ENCODE results near the gene GCN1. TPM values are rescaled to one million over a fixed set of nuclear protein-coding genes. Genes with fewer than 3 reads are reported as not detected.

GCN1 gene
- polyA plus RNA-seq, 1 donor: 62.9 TPM

DNA sequence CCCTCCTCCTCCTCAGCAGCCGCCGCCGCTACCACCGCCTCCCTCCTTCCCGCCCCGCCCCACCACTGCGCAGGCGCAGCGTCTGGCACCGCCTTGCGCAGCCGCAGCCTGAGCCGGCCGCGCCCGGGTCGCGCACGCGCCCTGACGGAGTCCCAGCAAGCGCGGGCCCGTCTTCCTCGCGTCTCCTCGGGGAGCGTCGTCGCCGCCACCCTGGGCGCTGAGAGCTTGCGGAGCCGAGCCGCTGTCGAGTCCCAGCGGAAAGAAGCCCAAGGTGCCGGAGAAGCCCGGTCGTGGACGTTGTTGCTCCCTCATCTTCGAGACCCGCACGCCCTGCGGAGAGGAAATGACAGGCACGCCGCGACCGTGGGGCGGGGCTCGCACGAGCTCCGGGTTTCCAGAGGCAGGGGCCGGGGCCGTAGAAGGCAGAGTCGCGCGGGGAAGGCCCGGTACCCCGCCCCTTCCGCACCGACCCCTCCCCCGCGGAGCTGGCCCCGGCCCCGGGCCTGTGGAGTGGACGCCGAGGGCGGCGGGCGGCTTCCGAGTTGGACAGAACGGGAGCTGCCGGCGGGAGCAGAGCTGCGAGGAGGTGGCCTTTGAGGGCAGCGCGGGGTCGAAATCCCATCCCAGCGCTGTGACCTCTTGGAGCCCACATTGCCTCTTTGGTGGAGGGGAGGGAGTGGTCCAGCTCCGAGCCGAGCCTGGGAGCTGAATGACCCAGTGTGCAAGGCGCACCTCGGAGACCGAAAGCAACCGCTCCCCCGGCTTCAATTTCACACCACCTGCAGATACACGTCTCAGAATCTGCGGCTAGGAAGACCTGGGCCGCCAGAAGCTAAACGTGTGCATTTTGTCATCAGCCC, 77.5 kb downstream of the GCN1 start:
- DNase-seq: peak; percentile 92

- DNase-seq: no peak
Measured at GRCh38 chr12:120116441-120116791, 78.1 kb downstream of the GCN1 start, which contains the start of gene RAB35. TSS of gene RAB35 (minus strand) at chr12:120116753. CDS start at chr12:120116650, 103 bp downstream.

GRCh38 chr12:120115692-120116440, 78.6 kb downstream of the GCN1 start:
- DNase-seq: no peak

- DNase-seq: no peak
Measured at GRCh38 chr12:120115066-120115465, 79.4 kb downstream of the GCN1 start.

DNA sequence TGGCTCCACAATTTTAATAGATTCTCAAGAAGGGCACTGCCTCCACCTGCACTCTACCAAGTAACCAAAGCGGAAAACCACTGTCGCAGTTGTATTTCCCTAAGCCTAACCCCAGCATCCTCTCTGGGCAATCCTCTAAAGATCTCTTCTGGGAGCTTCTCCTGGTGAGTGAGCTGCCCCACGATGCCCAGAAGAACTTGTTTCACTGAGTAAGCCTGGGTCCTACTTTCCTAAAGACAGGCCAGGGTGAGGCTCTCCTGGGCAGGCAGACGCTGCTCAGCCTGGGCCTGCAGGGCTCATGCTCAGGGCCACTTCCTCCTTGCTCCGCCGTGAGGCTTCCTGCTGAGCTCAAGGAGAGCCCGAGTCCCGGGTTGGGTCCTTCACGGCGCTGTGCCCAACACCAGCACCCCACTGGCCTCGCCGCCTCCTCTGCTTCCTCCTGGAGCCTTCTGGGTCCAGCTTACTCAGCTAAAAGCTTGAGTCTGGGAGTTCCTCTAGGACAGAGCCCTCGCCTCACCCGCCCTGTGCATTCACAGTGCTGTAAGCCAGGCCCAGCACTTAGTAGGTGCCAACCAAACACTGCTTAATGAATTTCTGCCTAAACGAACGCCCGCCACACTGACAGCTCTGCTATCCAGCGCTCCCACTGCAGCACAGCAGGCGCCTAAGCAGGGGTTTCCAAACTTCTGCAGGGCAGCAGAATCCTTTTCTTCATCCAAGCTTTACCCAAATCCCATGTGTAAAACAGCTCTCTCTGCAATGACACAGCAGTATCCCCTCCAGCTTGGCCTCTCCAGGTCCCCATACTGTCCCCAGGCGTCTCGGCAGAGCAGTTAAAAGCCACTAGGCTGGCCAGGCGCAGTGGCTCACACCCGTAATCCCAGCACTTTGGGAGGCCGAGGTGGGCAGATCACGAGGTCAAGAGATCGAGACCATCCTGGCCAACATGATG, 83.7 kb downstream of the GCN1 start:
- DNase-seq: no peak

DNA sequence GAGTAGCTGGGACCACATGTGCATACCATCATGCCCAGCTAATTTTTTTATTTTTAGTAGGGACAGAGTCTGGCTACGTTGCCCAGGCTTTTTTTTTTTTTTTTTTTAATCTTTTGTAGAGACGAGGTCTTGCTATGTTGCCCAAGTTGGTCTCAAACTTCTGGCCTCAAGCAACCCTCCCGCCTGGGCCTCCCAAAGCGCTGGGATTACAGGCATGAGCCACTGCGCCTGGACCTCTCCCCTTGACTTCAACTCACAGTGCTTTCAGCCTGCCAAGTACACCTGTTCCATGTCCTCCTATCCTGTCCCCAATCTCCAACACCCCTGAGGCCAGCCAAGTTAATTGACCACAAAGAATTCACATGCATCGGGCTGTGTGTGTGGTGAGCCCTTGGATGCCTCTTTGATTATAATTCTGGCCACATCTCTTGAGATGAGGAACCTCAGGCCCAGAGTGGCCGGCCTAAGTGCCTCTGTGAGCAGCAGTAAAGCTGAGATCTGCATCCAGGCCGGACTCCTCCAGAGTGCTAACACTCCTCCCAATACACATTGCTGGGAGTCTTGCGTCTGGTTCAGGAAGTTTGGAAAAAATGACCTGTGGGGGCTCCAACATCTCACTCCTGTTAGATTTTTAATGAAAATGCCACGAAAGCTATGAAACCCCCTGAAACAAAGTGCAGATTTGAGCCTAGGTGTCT, 84.8 kb downstream of the GCN1 start:
- DNase-seq: no peak

- no peak for DNase-seq
Measured at GRCh38 chr12:120106151-120106550, 88.4 kb downstream of the GCN1 start.

DNA sequence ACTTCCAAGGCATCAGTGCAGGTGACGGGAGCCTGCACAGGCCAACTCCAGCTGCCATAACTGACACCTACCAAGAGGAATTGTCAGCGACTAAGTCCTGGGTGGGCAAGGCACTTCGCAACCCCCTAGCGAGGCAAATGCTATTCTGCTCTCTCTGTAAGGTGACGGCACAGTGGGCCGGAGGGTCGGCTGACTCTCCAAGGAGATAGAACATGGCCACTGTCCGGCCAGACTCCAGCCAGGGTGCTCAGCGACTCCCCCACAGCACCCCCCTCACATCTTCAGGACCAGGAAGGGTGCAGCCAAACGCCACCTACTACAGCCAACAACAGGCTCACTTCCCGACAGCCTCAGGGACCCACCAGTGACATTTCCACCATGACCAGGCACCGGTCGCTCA, 91.1 kb downstream of the GCN1 start:
- DNase-seq: no peak

DNA sequence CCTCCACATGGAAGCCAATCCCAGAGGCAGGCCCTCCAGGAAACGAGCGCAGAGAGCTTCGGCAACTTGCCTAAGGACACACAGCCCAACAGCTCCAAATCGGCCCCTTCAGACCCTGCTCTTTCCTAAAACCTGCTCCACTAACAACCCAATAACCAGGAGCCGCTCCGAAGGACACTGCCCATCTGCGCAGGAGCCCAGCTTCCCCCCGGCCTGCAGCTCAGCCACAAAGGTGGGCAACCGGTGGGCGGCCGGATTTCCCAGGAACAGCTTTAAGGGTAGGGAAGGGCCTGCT, 91.5 kb downstream of the GCN1 start:
- no peak for DNase-seq

GRCh38 chr12:120102189-120103043, 92.1 kb downstream of the GCN1 start:
- DNase-seq: no peak

- DNase-seq: no peak
Measured at GRCh38 chr12:120101617-120102016, 92.9 kb downstream of the GCN1 start.

- no peak for DNase-seq
Measured at GRCh38 chr12:120101182-120101581, 93.3 kb downstream of the GCN1 start.

DNA sequence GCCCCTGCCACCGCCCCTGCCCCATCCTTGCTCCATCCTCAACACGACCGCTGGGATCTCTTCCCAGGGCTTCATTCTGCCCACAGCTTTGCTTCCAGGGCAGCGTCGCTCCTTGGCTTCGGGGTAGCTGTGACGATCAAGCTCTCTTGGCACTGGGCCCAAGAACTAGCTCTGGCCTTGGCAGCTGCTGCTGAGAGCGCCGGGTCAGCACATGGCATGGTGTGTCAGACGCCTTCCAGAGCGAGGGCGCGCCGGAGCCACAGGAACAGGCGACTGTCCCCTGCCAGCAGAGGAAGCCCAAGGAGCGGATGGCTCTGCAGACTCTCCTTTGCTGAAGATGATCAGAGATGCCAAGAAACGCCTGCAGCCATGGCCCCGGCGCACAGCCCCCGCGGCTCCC, 93.9 kb downstream of the GCN1 start:
- no peak for DNase-seq

GRCh38 chr12:120099738-120100137, 94.8 kb downstream of the GCN1 start:
- DNase-seq: no peak

- DNase-seq: no peak
Measured at GRCh38 chr12:120098756-120099470, 95.6 kb downstream of the GCN1 start.

DNA sequence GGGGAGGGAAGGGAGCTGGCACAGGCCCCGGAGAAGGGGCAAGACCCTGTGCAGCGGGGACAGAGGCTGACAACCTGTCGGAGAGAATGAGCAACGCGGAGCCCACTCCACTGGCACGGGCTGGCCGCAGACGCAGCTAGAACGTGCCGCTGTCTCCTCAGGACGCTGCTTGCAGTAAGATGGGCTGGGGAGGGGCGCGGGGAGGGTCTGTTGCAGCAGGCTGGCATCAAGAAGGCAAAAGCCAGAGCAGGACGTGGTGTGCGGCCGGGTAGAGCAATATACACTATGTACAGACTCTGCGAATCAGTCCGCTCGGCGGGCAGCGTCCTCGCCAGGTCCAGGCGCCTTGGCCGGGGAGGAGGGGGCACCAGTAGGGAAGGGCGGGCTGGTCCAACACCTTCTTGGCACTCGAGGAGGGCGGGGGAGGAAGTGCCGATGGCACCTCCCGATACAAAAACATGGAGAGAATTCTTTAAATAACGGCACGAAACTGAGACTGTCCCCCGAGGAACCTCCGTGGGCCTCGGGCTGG, 97.8 kb downstream of the GCN1 start:
- no peak for DNase-seq

- DNase-seq: no peak
Measured at GRCh38 chr12:120095736-120096135, 98.8 kb downstream of the GCN1 start.

DNA sequence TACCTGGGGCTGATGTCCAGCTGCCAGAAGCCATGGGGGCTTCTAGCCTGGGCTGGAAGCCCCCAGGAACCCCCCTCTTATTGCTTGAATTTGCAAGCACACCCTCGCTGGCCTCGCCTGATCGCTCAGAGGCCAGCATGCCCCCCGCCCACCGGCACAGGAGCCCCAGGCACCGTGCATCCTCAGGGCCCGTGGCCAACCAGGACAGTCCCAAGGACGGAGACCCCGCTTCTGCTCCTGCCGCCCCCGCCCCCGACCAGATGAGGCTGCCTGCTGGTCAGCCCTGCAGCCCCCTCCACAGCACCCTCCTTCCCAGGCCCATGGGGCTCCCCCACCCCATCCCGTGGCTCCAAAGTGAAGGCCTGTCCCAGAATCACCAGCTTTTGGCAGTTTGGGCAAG, 99.2 kb downstream of the GCN1 start:
- no peak for DNase-seq

GRCh38 chr12:120094485-120094884, 100.0 kb downstream of the GCN1 start:
- no peak for DNase-seq
